HG03066 (cell line): ENCODE measurements around the gene MAGI2.
"Not testable (repeated sequence)": the region's sequence is repeated elsewhere in the genome, so short reads cannot be mapped to it uniquely, and the experiment has no call there.

Experiments
- ATAC-seq: cut with Tn5 transposase; IDR thresholded peaks from one replicate; pipeline ENCODE4 v1.9.1; 2021; ENCODE audit warnings: low read depth; ENCODE audit not compliant: unreplicated experiment

The MAGI2 gene

GRCh38 chr7:78985509-78985908, 468.0 kb downstream of the MAGI2 start:
- ATAC-seq, result no peak

DNA sequence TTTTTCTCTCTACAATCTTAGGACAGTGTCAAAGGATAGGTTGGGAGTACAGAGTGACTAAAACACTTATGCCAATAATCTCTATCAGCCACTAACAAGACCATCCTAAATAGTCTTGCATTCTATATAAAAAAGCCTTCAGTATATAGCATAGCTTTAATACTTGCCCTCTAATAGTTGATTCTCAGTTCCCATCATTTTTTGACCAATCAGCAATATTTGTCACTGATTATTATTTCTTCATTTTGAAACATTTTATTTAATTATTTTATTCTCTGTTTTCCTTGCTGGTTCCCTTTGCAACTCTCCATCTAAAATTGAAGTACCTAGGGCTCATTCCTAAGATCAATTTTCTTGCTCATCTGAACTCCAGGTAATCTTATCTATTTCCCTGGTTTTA, 470.0 kb downstream of the MAGI2 start:
- ATAC-seq, result no peak

DNA sequence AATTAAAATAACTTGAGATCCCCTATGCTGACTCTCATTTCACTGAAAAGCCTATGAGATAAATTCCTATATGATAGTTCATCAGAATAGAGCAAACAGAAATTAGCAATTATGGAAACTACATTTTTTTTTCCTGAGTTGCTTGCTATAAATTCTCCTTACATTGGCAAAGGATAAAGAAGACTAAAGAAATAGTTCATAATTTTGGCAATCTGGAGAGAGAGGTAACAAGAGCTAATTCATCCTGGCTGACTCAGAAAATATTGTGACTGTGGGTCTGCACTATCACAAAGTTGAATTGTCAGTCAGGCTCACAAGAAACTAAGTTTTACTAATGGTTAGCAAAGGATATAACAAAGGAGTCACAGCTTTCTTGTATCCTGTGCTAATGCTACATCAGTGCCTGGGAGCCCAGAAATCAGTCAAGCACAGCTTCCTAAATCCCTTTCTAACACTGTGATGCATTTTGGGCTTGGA, 483.0 kb downstream of the MAGI2 start:
- no peak for ATAC-seq

- ATAC-seq, result no peak
Measured at GRCh38 chr7:78968951-78969350, 484.5 kb downstream of the MAGI2 start.

DNA sequence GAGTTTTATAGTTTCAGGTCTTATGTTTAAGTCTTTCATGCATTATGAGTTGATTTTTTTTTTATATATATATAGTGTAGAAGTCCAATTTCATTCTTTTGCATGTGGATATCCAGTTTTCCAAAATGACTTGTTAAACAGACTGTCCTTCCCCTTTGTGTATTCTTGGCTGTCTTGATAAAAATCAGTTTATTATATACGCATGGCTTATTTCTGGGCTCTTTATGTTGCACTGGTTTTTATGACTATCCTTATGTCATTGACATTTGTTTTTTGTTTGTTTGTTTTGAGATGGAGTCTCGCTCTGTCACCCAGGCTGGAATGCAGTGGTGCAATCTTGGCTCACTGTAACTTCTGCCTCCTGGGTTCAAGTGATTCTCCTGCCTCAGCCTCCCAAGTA, 485.9 kb downstream of the MAGI2 start:
- not testable (repeated sequence) for ATAC-seq

DNA sequence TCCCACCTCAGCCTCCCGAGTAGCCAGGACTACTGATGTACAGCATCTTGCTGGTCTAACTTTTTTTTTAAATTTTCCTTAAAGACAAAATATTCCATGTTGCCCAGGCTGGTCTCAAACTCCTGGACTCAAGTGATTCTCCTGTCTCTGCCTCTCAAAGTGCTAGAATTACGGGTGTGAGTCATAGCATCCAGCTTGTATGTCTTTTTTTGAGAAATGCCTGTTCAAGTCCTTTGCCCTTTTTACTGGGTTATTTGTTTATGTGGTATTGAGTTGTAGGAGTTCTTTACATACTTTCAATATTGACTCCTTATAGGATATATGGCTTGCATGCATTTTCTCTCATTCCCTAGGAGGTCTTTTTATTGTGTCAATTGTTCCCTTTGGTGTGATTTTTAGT, 486.4 kb downstream of the MAGI2 start:
- no peak for ATAC-seq

DNA sequence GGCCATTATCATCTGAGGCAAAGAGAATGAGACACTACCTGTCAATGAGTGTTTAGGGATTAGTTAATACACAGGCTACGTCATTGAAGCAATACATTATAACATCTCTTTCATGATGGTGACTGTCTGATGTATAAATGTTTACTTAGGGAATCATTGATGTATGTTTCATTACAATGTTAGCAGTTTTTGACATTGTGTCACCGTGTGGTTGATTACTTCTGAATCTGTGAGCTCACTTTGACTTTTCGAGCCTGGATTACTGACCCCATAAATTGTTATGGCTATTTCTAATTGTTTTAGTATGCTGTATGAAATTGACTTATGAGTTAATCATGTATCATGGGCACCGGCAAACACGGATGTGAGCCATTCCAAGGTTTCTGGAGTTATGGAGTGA, 494.0 kb downstream of the MAGI2 start:
- ATAC-seq, result no peak

- no peak for ATAC-seq
Measured at GRCh38 chr7:78955329-78955728, 498.1 kb downstream of the MAGI2 start.

- ATAC-seq, result no peak
Measured at GRCh38 chr7:78953726-78954363, 499.6 kb downstream of the MAGI2 start.

DNA sequence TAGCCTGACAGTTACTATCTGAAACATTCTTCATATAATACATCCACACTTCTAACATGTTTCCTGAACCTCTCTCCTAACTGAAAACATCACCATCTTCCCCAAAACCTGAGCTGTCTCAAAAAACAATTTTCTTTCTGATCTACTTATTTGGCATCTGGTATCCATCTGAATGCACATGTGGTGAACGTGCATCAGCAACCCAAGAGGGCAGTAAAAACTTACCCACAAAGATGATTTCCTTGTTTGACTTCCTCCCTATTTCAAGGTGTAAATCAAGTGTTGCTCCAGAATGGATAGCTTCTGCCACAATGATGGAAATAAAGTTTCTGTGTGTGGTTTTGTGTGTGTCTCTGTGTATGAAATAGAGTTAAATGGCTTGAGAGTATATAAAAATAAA, 500.4 kb downstream of the MAGI2 start:
- ATAC-seq, result no peak

GRCh38 chr7:78939669-78940068, 513.8 kb downstream of the MAGI2 start:
- no peak for ATAC-seq

DNA sequence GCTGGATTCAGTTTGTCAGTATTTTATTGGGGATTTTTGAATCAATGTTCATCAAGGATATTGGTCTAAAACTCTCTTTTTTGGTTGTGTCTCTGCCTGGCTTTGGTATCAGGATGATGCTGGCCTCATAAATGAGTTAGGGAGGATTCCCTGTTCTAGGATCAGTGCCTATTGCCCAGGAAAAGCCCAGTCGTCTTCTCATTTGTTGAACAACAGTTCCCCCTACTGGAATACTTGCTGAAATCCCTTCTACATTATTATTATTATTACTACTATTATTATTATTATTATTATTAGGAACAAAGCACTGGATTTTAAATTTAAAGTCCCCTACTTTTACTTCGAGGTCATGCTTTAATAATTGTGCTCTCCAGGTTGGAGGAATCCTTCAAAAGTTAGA, 528.9 kb downstream of the MAGI2 start:
- no peak for ATAC-seq

DNA sequence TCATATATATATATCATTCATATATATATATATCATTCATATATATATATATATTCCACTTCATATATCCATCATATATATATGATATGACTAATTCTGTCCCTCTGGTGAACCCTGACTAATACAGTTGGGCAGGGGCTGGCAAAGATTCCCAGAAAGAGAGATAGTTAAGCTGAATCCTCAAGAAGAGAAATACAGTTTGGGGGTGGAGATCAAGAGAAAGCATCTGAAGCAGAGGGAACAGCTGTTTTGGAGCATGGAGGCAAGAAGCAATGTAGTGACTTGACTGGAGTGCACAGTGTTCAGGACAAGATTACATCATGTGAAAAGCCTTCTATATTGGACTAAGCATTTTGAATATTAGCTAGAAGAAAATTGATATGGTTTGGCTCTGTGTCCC, 540.7 kb downstream of the MAGI2 start:
- no peak for ATAC-seq

DNA sequence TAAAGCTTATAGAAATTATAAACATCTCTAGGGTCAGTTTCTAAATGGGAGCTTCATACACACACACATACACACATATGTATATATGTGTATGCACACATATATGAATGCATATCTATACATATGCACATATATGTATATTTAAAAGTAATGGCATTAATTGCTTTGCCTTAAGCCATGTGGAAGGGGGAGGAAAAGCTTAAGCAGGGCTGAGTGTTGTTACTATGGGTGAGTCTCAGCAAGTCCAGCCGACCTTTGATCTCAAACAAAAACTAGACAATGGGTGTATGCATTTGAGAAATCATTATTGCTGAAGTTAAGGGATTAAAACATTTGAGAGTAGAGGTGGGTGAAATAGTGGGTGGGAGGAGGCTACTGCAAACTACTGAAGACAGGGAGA, 546.7 kb downstream of the MAGI2 start:
- no peak for ATAC-seq

DNA sequence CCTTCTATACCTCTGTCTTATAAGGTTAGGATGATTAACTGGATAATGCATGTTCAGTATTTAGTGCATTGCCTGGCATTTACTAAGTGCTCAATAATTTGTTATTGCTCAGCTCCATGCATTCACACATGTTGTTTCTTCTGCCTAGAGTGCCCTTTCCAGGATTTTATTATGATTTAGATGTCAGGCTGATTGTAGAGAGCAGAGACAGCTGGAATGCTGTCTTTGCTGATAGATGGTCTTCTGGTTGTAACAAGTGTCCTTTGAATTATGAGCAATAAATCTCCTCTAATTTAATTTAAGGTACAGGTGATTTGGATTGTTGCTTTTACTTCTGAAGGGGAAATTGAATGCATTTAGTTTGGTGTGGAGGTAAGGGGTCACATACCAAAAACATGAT, 548.0 kb downstream of the MAGI2 start:
- ATAC-seq, result no peak

DNA sequence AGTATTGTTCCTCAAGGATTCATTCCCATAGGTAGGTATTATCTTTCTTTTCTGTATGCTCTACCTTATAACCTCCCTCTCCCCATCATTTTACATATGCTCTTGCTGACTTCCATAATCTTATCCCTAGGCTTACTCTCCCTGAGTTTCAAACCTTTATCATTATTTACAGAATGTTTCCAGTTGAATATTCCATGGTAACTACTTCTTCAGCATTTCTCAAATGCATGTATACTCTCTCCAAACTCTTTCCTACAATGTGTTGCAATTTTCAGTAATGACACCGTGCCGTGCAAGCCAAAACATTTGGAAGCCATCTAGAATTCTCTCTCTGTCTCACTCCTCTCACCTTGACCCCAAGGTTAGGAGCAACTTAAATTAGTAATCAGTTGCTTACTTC, 548.5 kb downstream of the MAGI2 start:
- no peak for ATAC-seq

DNA sequence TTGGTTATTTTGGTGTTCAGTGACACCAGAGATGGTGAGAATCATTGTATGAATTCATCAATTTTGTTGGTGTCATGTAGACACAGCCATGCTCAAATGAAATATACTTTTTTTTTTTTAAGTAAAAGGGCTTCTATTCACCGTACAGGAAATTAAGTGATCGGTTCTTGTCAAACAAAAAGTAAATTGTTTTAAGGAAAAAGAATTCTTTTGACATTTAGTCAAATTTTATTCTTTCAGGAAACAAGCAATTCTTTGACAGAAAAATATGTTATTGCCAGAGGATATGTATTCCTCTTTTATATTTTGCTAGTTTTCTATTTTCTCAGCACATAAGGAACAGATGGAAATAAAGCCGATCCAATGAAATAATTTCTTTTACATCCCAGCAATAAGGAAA, 551.9 kb downstream of the MAGI2 start:
- no peak for ATAC-seq

GRCh38 chr7:78900806-78901205, 552.7 kb downstream of the MAGI2 start:
- ATAC-seq, result no peak

DNA sequence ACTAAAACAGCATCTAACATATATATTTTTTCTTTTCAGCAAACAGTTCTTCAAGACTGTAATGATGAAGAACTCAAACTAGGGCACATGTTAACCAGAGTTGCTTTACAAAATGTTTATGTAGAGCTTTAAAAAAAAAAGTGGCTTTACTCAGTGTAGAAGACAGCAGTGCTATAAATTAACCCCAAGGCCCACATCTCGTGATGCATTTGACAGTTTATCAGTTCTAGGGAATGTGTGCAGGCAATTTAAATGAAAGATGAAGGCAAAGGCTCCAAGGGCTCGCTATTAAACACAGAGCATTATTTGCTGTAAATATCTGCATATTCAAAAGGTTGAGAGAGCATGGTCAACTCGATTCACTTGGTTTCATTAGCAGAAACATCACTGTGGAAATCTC, 558.1 kb downstream of the MAGI2 start:
- ATAC-seq, result no peak

- no peak for ATAC-seq
Measured at GRCh38 chr7:78879206-78879605, 574.3 kb downstream of the MAGI2 start.

GRCh38 chr7:78873117-78873516, 580.4 kb downstream of the MAGI2 start:
- ATAC-seq, result no peak

DNA sequence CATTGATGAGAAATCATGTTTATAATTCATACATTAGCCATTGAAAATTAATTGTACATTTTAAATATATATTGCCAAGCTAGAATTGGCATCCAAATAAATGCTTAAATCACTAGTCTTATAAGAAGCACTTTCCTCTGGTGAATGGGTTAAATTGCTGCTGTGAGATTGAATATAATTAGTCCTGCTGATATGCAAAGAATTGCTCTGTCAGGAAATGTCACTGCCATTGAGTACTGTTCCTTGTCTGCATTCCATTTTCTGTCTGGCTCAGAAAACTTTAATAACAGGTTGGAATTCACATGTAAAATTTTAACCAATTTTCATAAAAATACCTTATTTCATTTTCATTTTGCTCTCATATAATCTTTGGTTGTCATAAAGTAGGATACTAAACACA, 589.1 kb downstream of the MAGI2 start:
- ATAC-seq, result no peak

GRCh38 chr7:78863281-78863680, 590.2 kb downstream of the MAGI2 start:
- no peak for ATAC-seq
